Colonic mucosa (tissue), 4 donors: Measurements from ENCODE around the gene SLIT3. TPM values are rescaled to one million over a fixed set of nuclear protein-coding genes. Genes with fewer than 3 reads are reported as not detected.

Source experiments
- DNase-seq: peaks from one replicate; pipeline ENCODE4 v3.0.0-alpha.2; 2020
- H3K27ac ChIP-seq: fragments of 200-600 bp; one replicate; pipeline ENCODE4 v1.8.0; 2021
- H3K27me3 ChIP-seq: fragments of 200-600 bp; one replicate; pipeline ENCODE4 v1.8.0; 2021
- H3K36me3 ChIP-seq: fragments of 200-600 bp; one replicate; pipeline ENCODE4 v1.8.0; 2021
- H3K4me1 ChIP-seq: fragments of 200-600 bp; one replicate; pipeline ENCODE4 v1.8.0; 2021; ENCODE audit warnings: mild to moderate bottlenecking
- H3K4me3 ChIP-seq: fragments of 200-600 bp; one replicate; pipeline ENCODE4 v1.8.0; 2021
- H3K9ac ChIP-seq, 2 donors: one replicate each; pipeline ENCODE4 v1.7.0; 2013; ENCODE audit warnings: control low read depth in 2 of 2, low read depth in 2 of 2, low read length in 2 of 2
- H3K9me3 ChIP-seq: fragments of 200-600 bp; one replicate; pipeline ENCODE4 v1.8.0; 2021
- intact Hi-C: fragments of 100-400 bp; cut with DNase I; formaldehyde crosslinking; loops from one replicate; pipeline ENCODE4 v1.14.1; 2022
- total RNA-seq, 2 donors: library from RNA; stranded (reverse); fragmentation: NEBNext Ultra II Directional in 1 of 2; extraction: Animal tissue kit (Norgen Biotek cat#: 25700) in 1 of 2; gene quantifications; one replicate each; pipeline ENCODE4 v1.2.1, GENCODE V29; 2021
- TF ChIP-seq, protein P1 (sequence below): fragments of 200-600 bp; IDR thresholded peaks from one replicate; pipeline ENCODE4 v1.8.0; 2022; ENCODE audit warnings: antibody characterized with exemption, mild to moderate bottlenecking
- donor health status: healthy.
- donor health status: DM: no; HTN: no; CAD: no.
- donor health status: DM: no; HTN: no; CAD: no.

SLIT3 gene
- total RNA-seq, 2 donors from 2014 or later, result 3.4 to 7.6 TPM

DNA sequence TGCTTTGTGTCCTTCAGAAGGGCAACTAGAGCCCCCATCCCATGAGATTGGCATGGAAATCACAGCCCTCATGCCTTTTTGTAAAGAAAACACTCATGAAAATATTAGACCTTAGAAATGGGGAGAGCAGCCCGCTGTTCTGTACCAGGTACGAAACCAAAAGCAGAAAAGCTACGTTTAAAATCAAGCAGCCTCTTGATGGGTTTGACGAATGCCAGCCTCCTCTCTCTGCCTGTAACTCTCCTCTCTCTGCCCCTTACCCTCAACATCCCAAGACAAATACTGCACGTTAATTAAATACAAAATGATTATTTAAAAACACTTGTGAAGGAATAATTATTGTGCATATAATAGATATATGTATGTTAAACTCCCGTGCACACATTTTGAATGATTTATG, 390.1 kb downstream of the SLIT3 start:
- no peaks in the 10 kb centered on the region for H3K36me3 ChIP-seq
- no peak overlapping the region for H3K9ac ChIP-seq
- no peak for DNase-seq
- intact Hi-C loops, result no loop called here
- no peak overlapping the region for H3K4me3 ChIP-seq
- no peaks in the 10 kb centered on the region for H3K9me3 ChIP-seq
- no peaks in the 10 kb centered on the region for H3K4me1 ChIP-seq
- H3K27me3 ChIP-seq, result no peaks in the 10 kb centered on the region
- no peak overlapping the region for H3K27ac ChIP-seq
- TF ChIP-seq, protein P1, sequence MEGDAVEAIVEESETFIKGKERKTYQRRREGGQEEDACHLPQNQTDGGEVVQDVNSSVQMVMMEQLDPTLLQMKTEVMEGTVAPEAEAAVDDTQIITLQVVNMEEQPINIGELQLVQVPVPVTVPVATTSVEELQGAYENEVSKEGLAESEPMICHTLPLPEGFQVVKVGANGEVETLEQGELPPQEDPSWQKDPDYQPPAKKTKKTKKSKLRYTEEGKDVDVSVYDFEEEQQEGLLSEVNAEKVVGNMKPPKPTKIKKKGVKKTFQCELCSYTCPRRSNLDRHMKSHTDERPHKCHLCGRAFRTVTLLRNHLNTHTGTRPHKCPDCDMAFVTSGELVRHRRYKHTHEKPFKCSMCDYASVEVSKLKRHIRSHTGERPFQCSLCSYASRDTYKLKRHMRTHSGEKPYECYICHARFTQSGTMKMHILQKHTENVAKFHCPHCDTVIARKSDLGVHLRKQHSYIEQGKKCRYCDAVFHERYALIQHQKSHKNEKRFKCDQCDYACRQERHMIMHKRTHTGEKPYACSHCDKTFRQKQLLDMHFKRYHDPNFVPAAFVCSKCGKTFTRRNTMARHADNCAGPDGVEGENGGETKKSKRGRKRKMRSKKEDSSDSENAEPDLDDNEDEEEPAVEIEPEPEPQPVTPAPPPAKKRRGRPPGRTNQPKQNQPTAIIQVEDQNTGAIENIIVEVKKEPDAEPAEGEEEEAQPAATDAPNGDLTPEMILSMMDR, result no peak

GRCh38 chr5:168908207-168908606, 392.7 kb downstream of the SLIT3 start:
- Histone ChIP-seq H3K9ac (no peak overlapping the region), H3K27ac (no peak overlapping the region), H3K27me3 (no peaks in the 10 kb centered on the region), H3K36me3 (no peaks in the 10 kb centered on the region), H3K4me1 (no peaks in the 10 kb centered on the region), H3K4me3 (no peak overlapping the region), H3K9me3 (no peaks in the 10 kb centered on the region)
- intact Hi-C loops, result no loop called here
- no peak for DNase-seq
- TF ChIP-seq, protein P1, result no peak

DNA sequence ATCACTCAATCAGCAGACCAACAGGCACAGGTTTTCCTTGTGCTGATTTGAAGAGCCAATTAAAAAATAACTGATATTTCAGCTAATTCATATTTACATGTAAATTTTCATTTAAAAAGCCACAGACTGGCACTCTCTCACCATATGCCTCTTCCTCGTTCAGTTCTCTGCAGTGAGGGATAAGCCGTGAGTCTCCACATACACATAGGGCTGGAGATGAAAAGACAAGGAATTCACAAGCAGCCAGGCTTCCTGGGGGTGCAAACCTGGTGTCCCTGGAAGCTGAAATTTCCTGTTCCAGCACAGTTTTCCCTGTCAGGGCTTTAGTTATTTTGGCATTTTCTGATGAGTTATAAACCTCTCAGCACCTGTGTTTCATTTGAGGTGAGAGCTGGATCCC, 397.9 kb downstream of the SLIT3 start:
- no peak for DNase-seq
- no peaks in the 10 kb centered on the region for H3K4me1 ChIP-seq
- intact Hi-C loops, result no loop called here
- no peaks in the 10 kb centered on the region for H3K9me3 ChIP-seq
- H3K27ac ChIP-seq, result no peak overlapping the region
- TF ChIP-seq, protein P1, result no peak
- H3K36me3 ChIP-seq, result no peaks in the 10 kb centered on the region
- H3K4me3 ChIP-seq, result no peak overlapping the region
- no peak overlapping the region for H3K9ac ChIP-seq
- no peaks in the 10 kb centered on the region for H3K27me3 ChIP-seq

- no peak overlapping the region for H3K27ac ChIP-seq
These were observed 401.3 kb downstream of the SLIT3 start for GRCh38 chr5:168899673-168900072.

GRCh38 chr5:168899264-168899663, 401.7 kb downstream of the SLIT3 start:
- H3K4me1 ChIP-seq, result no peaks in the 10 kb centered on the region
- H3K36me3 ChIP-seq, result no peaks in the 10 kb centered on the region
- H3K9me3 ChIP-seq, result no peaks in the 10 kb centered on the region
- no peaks in the 10 kb centered on the region for H3K27me3 ChIP-seq
- H3K9ac ChIP-seq, result no peak overlapping the region
- H3K4me3 ChIP-seq, result no peak overlapping the region
- H3K27ac ChIP-seq, result no peak overlapping the region
- intact Hi-C loops, result no loop called here
- no peak for DNase-seq
- TF ChIP-seq, protein P1, result no peak

More at GRCh38 chr5:168899673-168900072, 401.3 kb downstream of the SLIT3 start:
- H3K9ac ChIP-seq, result no peak overlapping the region
- TF ChIP-seq, protein P1, result no peak
- intact Hi-C loops, result no loop called here
- H3K4me1 ChIP-seq, result no peaks in the 10 kb centered on the region
- H3K4me3 ChIP-seq, result no peak overlapping the region
- H3K9me3 ChIP-seq, result no peaks in the 10 kb centered on the region
- H3K27me3 ChIP-seq, result no peaks in the 10 kb centered on the region
- no peaks in the 10 kb centered on the region for H3K36me3 ChIP-seq
- DNase-seq, result no peak
